GM03348 (cell line): ENCODE data around the gene EIF2AK2.

Experiments
- DNase-seq: peaks from one replicate; pipeline ENCODE4 v3.0.0; 2012; ENCODE audit warnings: low spot score

The EIF2AK2 gene

DNA sequence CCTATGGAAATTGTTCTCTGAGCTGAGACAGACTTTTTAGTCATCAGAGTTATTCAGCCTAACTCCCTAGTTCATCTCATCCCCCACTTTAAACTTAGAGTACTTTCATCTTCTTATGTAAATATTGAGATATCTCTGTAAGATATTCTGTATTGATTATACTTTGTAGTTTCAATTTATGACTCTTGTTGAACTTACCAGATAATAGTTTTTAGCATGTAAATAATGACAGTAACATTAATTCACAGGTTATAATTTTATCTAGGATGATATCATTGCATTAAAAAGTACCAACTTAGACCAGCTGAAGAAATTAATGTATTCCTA is 14.8 kb upstream of the EIF2AK2 start:
- no peak for DNase-seq

DNA sequence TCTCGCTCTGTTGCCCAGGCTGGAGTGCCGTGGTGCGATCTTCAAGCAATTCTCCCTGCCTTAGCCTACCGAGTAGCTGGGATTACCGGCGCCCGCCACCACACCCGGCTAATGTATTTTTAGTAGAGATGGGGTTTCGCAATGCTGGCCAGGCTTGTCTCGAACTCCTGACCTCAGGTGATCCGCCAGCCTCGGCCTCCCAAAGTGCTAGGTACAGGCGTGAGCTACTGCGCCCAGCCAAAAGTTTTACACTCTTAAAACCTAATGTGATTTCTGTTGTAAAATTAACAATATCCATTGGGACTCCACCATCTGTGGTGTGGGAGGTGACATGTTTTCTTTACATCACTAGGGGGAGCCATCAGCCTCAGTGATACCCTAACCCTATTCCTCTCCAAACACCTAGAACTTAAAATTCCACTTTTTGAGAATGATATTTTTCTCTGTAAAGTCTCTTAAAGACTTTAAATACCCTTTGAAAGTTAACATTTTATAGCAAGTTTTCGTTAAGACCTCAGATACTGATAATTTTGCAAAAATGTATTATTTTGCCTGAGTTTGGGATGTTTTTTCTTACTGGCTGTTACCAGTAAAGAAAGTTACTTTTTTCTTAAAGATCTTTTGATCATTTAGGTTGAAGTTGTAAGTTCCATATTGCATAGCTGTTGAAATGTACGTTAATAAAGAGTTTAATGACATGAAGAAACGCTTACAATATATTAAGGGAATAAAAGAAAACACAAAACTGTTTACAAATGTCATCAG is 11.6 kb upstream of the EIF2AK2 start:
- peak; percentile 82 for DNase-seq

DNA sequence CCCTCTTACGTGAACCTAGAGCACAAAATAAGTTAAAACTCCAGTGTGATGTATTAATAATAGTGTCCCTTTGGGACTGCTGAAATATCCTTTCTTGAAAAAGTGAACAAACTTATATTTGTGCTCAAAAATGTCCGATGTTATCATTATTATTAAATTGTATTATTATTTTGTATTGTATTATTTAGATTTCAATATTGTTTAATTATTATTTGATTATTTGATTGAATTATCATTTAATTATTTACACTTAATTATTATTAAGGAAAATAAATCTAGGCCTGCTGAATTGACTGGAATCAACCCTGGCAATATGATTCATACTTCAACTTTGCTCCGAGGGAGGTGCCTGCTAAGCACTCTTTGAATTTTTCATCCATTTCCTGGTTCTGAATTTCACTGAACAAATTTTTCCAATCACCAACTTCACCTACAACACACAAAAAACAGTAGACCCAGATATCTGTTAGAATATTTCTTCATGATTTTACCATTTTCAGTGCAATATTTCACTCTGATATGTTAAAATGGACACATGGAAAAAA is 10.9 kb upstream of the EIF2AK2 start:
- DNase-seq: peak; percentile 16

DNA sequence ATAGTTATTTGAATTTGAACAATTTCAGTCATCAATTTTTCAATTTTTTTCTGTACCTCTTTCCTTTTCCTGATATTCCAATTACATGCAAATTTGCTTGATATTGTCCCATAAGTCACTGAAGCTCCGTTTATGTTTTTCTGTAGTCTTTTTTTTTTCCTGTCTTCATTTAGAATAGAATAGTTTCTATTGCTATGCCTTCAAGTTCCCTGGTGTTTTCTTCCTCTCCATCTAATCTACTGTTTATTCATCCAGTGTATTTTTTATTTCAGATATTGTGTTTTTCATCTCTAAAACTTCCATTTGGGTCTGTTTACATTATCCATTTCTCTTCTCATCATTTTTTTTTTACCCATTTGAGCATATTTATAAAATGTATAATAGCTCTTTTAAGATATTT is 8.0 kb upstream of the EIF2AK2 start:
- no peak for DNase-seq

DNA sequence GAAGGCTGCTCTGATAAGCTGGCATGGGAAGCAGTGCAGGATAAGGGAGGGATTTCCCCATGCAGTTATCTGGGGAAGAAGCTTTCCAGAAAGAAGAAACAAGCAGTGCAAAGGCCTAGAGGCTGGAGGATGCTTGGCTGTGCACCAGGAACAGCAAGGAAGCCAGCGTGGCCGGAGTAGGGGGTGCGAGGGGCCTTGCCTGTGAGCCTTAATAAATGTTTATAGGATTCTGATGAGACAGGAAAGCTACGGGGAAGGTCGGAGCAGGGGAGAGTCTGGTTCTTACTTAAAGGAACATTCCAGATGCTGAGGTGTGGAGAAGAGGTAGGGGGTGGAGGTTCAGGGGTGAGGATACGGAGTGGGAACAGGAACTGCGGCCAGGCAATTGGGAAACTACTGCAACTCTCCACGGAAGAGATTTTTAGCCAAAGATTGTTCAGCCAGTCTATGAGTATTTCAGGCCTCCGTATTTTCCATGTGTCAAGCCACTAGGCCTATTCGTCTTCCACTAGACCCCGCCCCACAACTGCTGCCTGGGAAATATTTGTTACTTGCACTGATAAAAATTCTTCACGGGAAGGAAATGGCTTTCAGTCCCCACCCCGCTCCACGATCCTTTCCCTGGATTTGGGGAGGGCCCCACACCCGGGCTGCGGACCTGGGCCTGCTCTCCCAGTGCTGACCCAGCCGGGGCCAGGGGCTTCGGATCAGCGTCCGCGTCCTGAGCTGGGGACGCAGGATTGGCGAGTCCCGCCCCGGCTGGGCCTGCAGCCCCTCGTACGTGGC is 516 bp downstream of the EIF2AK2 start:
- peak; percentile 76 for DNase-seq

DNA sequence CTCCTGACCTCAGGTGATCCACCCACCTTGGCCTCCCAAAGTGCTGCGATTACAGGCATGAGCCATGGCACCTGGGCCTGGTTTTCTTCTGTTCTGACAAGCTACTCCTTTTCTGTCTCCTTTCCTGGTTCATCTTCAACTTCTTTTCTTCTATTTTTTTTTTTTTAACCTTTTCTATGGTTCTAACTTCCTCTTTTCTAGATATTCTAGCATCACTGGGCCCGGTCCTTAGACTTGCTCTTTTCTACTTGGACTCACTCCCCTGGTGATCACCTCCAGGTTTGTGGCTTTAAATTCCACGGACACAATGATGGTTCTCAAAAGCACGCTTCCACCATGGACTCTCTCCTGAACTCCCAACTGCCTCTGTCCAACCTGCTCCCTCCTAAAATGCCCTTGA is 2.0 kb downstream of the EIF2AK2 start:
- no peak for DNase-seq

- DNase-seq: no peak
These were observed 3.6 kb downstream of the EIF2AK2 start for GRCh38 chr2:37153224-37153623.

GRCh38 chr2:37149626-37150322 is 7.0 kb downstream of the EIF2AK2 start:
- DNase-seq: no peak

GRCh38 chr2:37148325-37148724 is 8.5 kb downstream of the EIF2AK2 start:
- DNase-seq: no peak

- DNase-seq: no peak
These were observed 10.7 kb downstream of the EIF2AK2 start for GRCh38 chr2:37146062-37146461.

DNA sequence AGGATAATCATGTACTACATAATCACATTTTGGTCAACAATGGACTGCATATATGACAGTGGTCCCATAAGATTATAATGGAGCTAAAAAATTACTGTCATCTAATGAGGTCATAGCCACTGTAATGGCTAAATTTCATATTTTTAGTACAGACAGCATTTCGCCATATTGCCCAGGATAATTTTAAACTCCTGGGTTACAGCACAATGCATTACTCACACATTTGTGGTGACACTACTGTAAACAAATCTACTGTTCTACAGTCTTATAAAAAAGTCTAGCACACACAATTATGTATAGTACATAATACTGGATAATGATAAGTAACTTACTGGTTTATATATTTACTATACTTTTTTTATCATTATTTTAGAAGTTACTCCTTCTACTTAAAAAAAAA is 12.8 kb downstream of the EIF2AK2 start:
- DNase-seq: no peak

DNA sequence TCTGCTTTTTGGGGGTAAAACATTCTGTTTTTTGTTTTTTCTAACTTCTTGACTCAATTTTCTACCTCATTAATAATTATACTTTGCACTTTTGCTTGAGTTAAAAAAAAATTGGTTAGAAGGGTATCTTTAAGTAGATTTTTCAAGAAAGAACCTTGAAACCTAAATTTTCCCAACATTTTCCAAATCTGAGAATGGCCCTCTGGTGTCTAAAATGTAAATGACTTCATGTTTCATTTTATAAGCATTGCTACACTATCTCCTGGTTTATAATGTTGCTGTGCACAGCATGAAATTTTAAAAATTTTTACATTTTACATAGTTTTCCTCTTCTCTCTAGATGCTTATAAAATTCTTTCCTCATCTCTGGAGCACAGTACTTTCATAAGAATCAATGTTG is 14.2 kb downstream of the EIF2AK2 start:
- DNase-seq: no peak

- no peak for DNase-seq
These were observed 23.9 kb downstream of the EIF2AK2 start for GRCh38 chr2:37132914-37133313.

- DNase-seq: no peak
These were observed 31.4 kb downstream of the EIF2AK2 start for GRCh38 chr2:37125416-37125815.

- no peak for DNase-seq
These were observed 37.6 kb downstream of the EIF2AK2 start for GRCh38 chr2:37119157-37119556.

DNA sequence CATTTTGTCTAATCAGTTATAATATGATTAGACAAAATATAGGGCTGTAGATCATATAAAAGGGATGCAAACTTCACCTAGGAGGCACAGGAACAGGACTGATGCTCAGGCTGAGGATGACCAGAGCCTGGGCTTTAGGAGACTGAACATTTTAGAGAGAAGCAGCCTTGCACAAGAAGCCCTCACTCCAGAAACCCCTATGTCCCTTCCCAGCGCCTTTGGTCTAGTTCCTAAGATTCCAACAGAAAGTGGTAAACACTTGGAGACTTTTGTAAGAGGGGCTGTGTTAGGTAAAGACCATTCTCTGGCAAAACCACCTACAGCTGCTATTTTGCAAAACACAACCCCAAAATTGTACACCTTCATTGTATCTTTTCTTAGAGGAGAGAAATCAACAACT is 39.2 kb downstream of the EIF2AK2 start:
- DNase-seq: no peak

GRCh38 chr2:37111958-37112357 is 44.8 kb downstream of the EIF2AK2 start:
- no peak for DNase-seq

GRCh38 chr2:37110306-37111212 is 46.2 kb downstream of the EIF2AK2 start:
- no peak for DNase-seq

DNA sequence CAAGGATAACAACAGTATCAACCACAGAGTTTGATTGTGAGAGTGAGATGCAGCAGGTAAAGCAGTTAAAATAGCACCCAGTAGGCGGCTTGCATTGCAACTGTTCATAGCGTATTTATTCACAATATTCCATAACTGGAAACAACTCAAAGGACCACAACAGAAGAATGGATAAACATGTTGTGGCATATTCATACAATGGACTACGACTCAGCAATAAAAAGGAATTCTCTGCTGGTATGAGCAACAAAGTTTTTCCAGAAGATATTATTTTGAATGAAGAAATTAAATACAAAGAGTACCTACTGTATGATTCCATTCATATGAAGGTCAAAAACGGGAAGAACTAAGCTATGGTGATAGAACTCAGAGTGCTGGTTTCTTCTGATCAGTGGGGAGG is 47.3 kb downstream of the EIF2AK2 start:
- DNase-seq: no peak

GRCh38 chr2:37105150-37105549 is 51.6 kb downstream of the EIF2AK2 start:
- no peak for DNase-seq

DNA sequence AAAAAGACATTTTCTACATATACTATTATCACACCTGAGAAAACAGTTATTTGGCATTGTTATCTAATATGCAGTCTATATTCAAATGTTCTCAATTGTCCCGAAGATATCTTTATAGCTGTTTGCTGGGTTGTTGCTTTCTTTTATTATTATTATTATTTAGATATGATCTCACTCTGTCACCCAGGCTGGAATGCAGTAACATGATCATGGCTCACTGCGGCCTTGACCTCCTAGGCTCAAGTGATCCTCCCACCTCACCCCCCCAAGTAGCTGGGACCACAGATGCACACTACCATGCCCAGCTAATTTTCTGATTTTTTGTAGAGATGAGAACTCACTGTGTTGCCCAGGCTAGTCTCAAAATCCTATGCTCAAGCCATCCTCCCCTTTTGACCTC is 52.6 kb downstream of the EIF2AK2 start:
- no peak for DNase-seq

- no peak for DNase-seq
These were observed 54.2 kb downstream of the EIF2AK2 start for GRCh38 chr2:37102588-37102987.
